CD14-positive monocyte (primary cell): ENCODE results near the gene SLC24A4. TPM values are rescaled to one million over a fixed set of nuclear protein-coding genes. Genes with fewer than 3 reads are reported as not detected.
A peak's percentile ranks its signal among the peaks of the same experiment; 100 is the strongest.

ENCODE experiments used
- DNase-seq, 3 donors: peaks; one replicate each; pipeline ENCODE4 v3.0.0-alpha.2; 2011 to 2022
- H2AFZ ChIP-seq: 2 replicates; pipeline ENCODE4 v1.6.0; 2012; ENCODE audit warnings: mild to moderate bottlenecking, low read depth, low read length, inconsistent platforms; ENCODE audit not compliant: insufficient read depth, poor library complexity, severe bottlenecking
- H3K27ac ChIP-seq, 2 donors: 1 replicate in 1 of 2; 2 replicates in 1 of 2; pipeline ENCODE4 v1.5.1; 2012 to 2013; ENCODE audit warnings: low read length in 2 of 2, control low read depth in 1 of 2, inconsistent platforms in 1 of 2, low read depth in 1 of 2, mild to moderate bottlenecking in 1 of 2
- H3K27me3 ChIP-seq, 2 donors: one replicate each; pipeline versions ENCODE4 v1.6.0 to v1.6.1; 2011 to 2013; ENCODE audit warnings: low read length in 2 of 2; ENCODE audit not compliant: control insufficient read depth in 2 of 2, insufficient read depth in 2 of 2
- H3K36me3 ChIP-seq, 2 donors: replicated peaks in 1 of 2; 1 replicate in 1 of 2; 2 replicates in 1 of 2; pipeline versions ENCODE4 v1.5.1 to v1.6.1; 2012 to 2013; ENCODE audit warnings: low read length in 2 of 2, control low read depth in 1 of 2, inconsistent platforms in 1 of 2, mild to moderate bottlenecking in 1 of 2; ENCODE audit not compliant: insufficient read depth in 2 of 2, control insufficient read depth in 1 of 2
- H3K4me1 ChIP-seq, 2 donors: 1 replicate in 1 of 2; 2 replicates in 1 of 2; pipeline versions ENCODE4 v1.5.1 to v1.6.1; 2012 to 2013; ENCODE audit warnings: low read length in 2 of 2, control low read depth in 1 of 2, inconsistent platforms in 1 of 2, mild to moderate bottlenecking in 1 of 2, moderate library complexity in 1 of 2; ENCODE audit not compliant: insufficient read depth in 2 of 2, control insufficient read depth in 1 of 2
- H3K4me2 ChIP-seq: replicated peaks from 2 replicates; pipeline ENCODE3; 2012; ENCODE audit warnings: low read length, moderate library complexity, mild to moderate bottlenecking; ENCODE audit not compliant: poor library complexity, severe bottlenecking; ENCODE audit errors: extremely low read depth
- H3K4me3 ChIP-seq, 3 experiments: fragments of 200-600 bp in 1 of 3; sonication (generic) in 1 of 3; replicated peaks in 1 of 3; 1 replicate in 2 of 3; 2 replicates in 1 of 3; pipeline ENCODE4 v1.5.1; 2011 to 2013; ENCODE audit warnings: low read length in 3 of 3, mild to moderate bottlenecking in 3 of 3, control low read depth in 2 of 3, low read depth in 2 of 3, inconsistent platforms in 1 of 3, moderate library complexity in 1 of 3
- H3K79me2 ChIP-seq: 2 replicates; pipeline ENCODE4 v1.6.0; 2012; ENCODE audit warnings: mild to moderate bottlenecking, control low read depth, inconsistent platforms, low read length, moderate library complexity; ENCODE audit not compliant: insufficient read depth
- H3K9ac ChIP-seq: 2 replicates; pipeline ENCODE4 v1.6.0; 2017; ENCODE audit warnings: low read length, mild to moderate bottlenecking; ENCODE audit not compliant: insufficient read depth, poor library complexity, severe bottlenecking
- H3K9me3 ChIP-seq, 2 donors: replicated peaks in 1 of 2; 1 replicate in 1 of 2; 2 replicates in 1 of 2; pipeline versions ENCODE4 v1.5.1 to v1.6.1; 2012 to 2013; ENCODE audit warnings: low read length in 2 of 2, control low read depth in 1 of 2; ENCODE audit not compliant: control insufficient read depth in 1 of 2, insufficient read depth in 1 of 2
- H4K20me1 ChIP-seq: 2 replicates; pipeline ENCODE4 v1.6.0; 2012; ENCODE audit warnings: mild to moderate bottlenecking, low read length, control low read depth, moderate library complexity; ENCODE audit not compliant: insufficient read depth
- H3K27ac Mint-ChIP-seq, 7 donors: one replicate each; pipeline ENCODE4 v1.8.0; 2020; ENCODE audit warnings: mild to moderate bottlenecking in 7 of 7, mixed read lengths in 7 of 7, moderate library complexity in 6 of 7, inconsistent platforms in 2 of 7
- H3K27me3 Mint-ChIP-seq, 3 donors: one replicate each; pipeline ENCODE4 v1.8.0; 2021 to 2022; ENCODE audit warnings: low read depth in 3 of 3, mild to moderate bottlenecking in 3 of 3, mixed read lengths in 3 of 3, moderate library complexity in 3 of 3, inconsistent platforms in 1 of 3
- H3K36me3 Mint-ChIP-seq, 2 donors: one replicate each; pipeline ENCODE4 v1.8.0; 2020; ENCODE audit warnings: mixed read lengths in 2 of 2, inconsistent platforms in 1 of 2, mild to moderate bottlenecking in 1 of 2
- H3K4me1 Mint-ChIP-seq: one replicate; pipeline ENCODE4 v1.8.0; 2020; ENCODE audit warnings: mild to moderate bottlenecking, mixed read lengths
- H3K4me3 Mint-ChIP-seq, 2 donors: one replicate each; pipeline ENCODE4 v1.8.0; 2020; ENCODE audit warnings: mild to moderate bottlenecking in 2 of 2, mixed read lengths in 2 of 2, moderate library complexity in 1 of 2
- H3K9me3 Mint-ChIP-seq, 7 donors: one replicate each; pipeline ENCODE4 v1.8.0; 2020 to 2022; ENCODE audit warnings: mixed read lengths in 7 of 7, mild to moderate bottlenecking in 6 of 7, moderate library complexity in 6 of 7, inconsistent platforms in 2 of 7
- CTCF ChIP-seq: fragments of 200-600 bp; IDR thresholded peaks from one replicate; pipeline ENCODE4 v1.8.0; 2022; ENCODE audit warnings: antibody characterized with exemption, mild to moderate bottlenecking
- WGBS: methylation state at CpG from one replicate; pipeline ENCODE4 v1.1.5; 2013; ENCODE audit warnings: missing lambda C conversion rate; ENCODE audit not compliant: insufficient coverage; 5-methylcytosine and 5-hydroxymethylcytosine counted together
- intact Hi-C, 2 donors: fragments of 100-400 bp; cut with micrococcal nuclease; formaldehyde crosslinking; loops; one replicate each; pipeline versions ENCODE4 v1.15.0 to v1.15.1; 2023
- polyA plus RNA-seq, 3 donors: library from polyadenylated mRNA; depleted of rRNA in 1 of 3; unstranded in 2 of 3; stranded (reverse) in 1 of 3; fragments of 300-500 nt in 2 of 3; fragments of >200 nt in 1 of 3; fragmentation: Illumina TruSeq in 2 of 3; gene quantifications; 1 replicate in 2 of 3; 2 replicates in 1 of 3; pipeline ENCODE4 v1.2.3, GENCODE V29; 2012 to 2021

The SLC24A4 gene
- polyA plus RNA-seq, 3 donors = 20.0 to 41.9 (median 26.5) TPM

- H3K4me1 ChIP-seq = peaks cover 29 to 45% of the 10 kb centered on the region in 2 donors
- no peak overlapping the region for H3K4me2 ChIP-seq
- intact Hi-C loops = no loop called here
- no CpG with 5 or more reads among the region's 7 CpGs for WGBS
- H3K9me3 ChIP-seq = no peaks in the 10 kb centered on the region
- no peak overlapping the region for H3K4me3 Mint-ChIP-seq
- no peak overlapping the region for H2AFZ ChIP-seq
- H4K20me1 ChIP-seq = peaks cover 96% of the 10 kb centered on the region
- peak in 2 of 3 donors; percentile 25 to 58 for DNase-seq
- H3K9me3 Mint-ChIP-seq = peaks cover 0 to 6% (median 0%) of the 10 kb centered on the region in 7 donors
- H3K36me3 ChIP-seq = peaks cover 0 to 42% of the 10 kb centered on the region in 2 donors
- H3K27me3 Mint-ChIP-seq = peaks cover 11 to 20% (median 12%) of the 10 kb centered on the region in 3 donors
- TF ChIP-seq CTCF = no peak
- peaks cover 0 to 4% of the 10 kb centered on the region in 2 donors for H3K27me3 ChIP-seq
- H3K4me1 Mint-ChIP-seq = peaks cover 46% of the 10 kb centered on the region
- H3K36me3 Mint-ChIP-seq = peaks cover 50 to 54% of the 10 kb centered on the region in 2 donors
- H3K27ac Mint-ChIP-seq = peak overlapping the region in 5 of 7 donors; percentile 4 to 86 (median 21)
- no peak overlapping the region for H3K9ac ChIP-seq
- H3K79me2 ChIP-seq = peaks cover 30% of the 10 kb centered on the region
- H3K27ac ChIP-seq = peak overlapping the region in 1 of 2 donors; percentile 20
- no peak overlapping the region for H3K4me3 ChIP-seq
Observed at GRCh38 chr14:92549859-92550230, 226.9 kb downstream of the SLC24A4 start.

Other genes with a start within 250 kb of the SLC24A4 start
- gene ATXN3, start 216.6 kb upstream of the SLC24A4 start, polyA plus RNA-seq = 10 to 100 TPM; 17.7 to 24.0 (median 18.5) TPM
- 100 to 1,000 TPM; 367 to 686 (median 604) TPM for gene NDUFB1, start 201.5 kb upstream of the SLC24A4 start, polyA plus RNA-seq
- 10 to 100 TPM in 2 of 3 donors, 1 to 10 TPM in 1; 8.5 to 44.9 (median 25.5) TPM for gene CPSF2, start 201.2 kb upstream of the SLC24A4 start, polyA plus RNA-seq
- gene RIN3, start 190.6 kb downstream of the SLC24A4 start, polyA plus RNA-seq = 100 to 1,000 TPM in 1 of 3 donors, 10 to 100 TPM in 2; 42.8 to 144 (median 54.6) TPM